ENCODE results near the gene IL16. TPM values are rescaled to one million over a fixed set of nuclear protein-coding genes. Genes with fewer than 3 reads are reported as not detected.

The IL16 gene
- total and polyA plus RNA-seq, 9 donors: 1.8 to 16.5 (median 9.0) TPM

DNA sequence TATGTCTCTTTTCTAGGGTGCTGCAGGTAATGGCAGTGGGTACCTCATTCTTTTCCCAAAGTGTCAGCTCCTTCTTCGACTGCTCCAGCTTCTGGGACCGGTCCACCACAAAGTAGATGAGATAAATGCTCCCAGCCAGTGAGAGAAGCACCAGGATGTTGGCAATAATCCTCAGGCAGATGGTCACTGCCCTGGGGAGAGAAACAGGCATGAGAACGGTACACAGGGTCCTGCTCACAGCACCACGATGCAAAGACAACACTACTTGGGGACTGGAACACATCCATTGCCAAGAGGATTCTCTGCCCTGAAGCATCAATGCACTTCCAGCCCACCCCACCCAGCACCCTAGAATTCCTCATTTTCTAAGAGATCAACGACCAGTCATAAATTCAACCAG is 155.0 kb downstream of the IL16 start:
- WGBS, 3 donors: 68 to 76% (median 71%) methylated on average over 5 of the region's 5 CpGs
- Histone ChIP-seq H3K27me3 (no peaks in the 10 kb centered on the region), H3K36me3 (no peaks in the 10 kb centered on the region), H3K9me3 (no peaks in the 10 kb centered on the region), H3K4me3 (no peak overlapping the region), H3K27ac (no peak overlapping the region), H3K4me1 (ENCODE audit: insufficient read depth) (no peaks in the 10 kb centered on the region)
- TF ChIP-seq POLR2A (IDR thresholded peaks at IDR 0.05): no peak
- TF ChIP-seq EP300 (IDR thresholded peaks at IDR 0.05): no peak
- TF ChIP-seq, protein P1, sequence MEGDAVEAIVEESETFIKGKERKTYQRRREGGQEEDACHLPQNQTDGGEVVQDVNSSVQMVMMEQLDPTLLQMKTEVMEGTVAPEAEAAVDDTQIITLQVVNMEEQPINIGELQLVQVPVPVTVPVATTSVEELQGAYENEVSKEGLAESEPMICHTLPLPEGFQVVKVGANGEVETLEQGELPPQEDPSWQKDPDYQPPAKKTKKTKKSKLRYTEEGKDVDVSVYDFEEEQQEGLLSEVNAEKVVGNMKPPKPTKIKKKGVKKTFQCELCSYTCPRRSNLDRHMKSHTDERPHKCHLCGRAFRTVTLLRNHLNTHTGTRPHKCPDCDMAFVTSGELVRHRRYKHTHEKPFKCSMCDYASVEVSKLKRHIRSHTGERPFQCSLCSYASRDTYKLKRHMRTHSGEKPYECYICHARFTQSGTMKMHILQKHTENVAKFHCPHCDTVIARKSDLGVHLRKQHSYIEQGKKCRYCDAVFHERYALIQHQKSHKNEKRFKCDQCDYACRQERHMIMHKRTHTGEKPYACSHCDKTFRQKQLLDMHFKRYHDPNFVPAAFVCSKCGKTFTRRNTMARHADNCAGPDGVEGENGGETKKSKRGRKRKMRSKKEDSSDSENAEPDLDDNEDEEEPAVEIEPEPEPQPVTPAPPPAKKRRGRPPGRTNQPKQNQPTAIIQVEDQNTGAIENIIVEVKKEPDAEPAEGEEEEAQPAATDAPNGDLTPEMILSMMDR (IDR thresholded peaks at IDR 0.05): no peak
- intact Hi-C loops (cut with DNase I): no loop called here
- no peak for DNase-seq

DNA sequence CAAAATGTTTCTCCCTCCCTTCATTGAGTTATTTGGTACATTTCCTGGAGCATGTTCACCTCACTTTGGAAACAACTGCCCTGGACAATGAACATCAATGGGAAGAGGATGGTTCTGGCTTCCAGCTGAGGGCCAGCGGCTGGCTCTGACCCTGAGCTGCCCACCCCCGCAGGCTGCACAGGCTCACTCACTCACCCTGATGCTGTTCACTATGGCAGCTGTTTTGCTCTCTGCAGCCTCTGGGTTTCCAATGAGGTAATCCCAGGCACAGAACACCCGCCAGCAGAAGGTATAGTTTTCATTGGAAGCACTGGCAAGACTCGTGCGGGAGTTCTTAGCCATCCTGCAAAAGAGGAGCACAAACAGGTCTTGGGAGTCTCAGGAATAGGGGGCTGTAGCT is 159.6 kb downstream of the IL16 start:
- no peak for DNase-seq
- no peaks in the 10 kb centered on the region for H3K4me1 ChIP-seq (ENCODE audit: insufficient read depth)
- no peak for TF ChIP-seq POLR2A (IDR thresholded peaks at IDR 0.05)
- H3K9me3 ChIP-seq: no peaks in the 10 kb centered on the region
- H3K27ac ChIP-seq: no peak overlapping the region
- no peak overlapping the region for H3K4me3 ChIP-seq
- WGBS, 3 donors: 76 to 82% (median 80%) methylated on average over 5 of the region's 5 CpGs
- intact Hi-C loops (cut with DNase I): no loop called here
- no peaks in the 10 kb centered on the region for H3K36me3 ChIP-seq
- H3K27me3 ChIP-seq: no peaks in the 10 kb centered on the region

DNA sequence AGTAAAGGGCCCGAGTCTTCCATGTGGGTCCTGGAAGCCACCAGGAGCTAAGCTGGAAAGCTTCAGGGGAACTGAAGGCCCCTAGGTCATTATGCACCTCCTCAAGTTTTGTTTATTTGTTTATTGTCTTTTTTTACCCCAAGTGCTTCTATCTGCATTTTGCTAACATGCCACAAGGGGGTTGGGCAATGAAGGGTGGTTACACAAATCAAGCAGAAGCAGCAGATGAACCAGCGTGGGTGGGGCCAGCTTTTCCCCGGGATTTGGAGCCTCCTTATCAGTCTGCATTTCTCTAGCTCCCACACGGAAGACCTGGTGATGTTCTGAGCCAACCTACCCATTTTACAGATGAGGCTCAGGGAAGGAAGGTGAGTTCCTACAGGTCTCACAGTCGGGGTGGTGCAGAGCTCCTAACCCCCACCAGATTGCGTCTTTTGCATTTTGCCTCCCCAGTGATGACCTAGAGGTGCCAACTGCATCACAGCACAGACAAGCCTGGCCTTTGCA is 160.6 kb downstream of the IL16 start:
- intact Hi-C loops (cut with DNase I): no loop called here
- 62 to 73% (median 67%) methylated on average over 6 of the region's 6 CpGs for WGBS, 3 donors
- Histone ChIP-seq H3K36me3 (no peaks in the 10 kb centered on the region), H3K27me3 (no peaks in the 10 kb centered on the region), H3K4me1 (ENCODE audit: insufficient read depth) (no peaks in the 10 kb centered on the region), H3K9me3 (no peaks in the 10 kb centered on the region), H3K4me3 (no peak overlapping the region), H3K27ac (no peak overlapping the region)
- TF ChIP-seq, protein P1 (IDR thresholded peaks at IDR 0.05): no peak
- TF ChIP-seq POLR2A (IDR thresholded peaks at IDR 0.05) (no peak), EP300 (IDR thresholded peaks at IDR 0.05) (no peak)
- DNase-seq: no peak

DNA sequence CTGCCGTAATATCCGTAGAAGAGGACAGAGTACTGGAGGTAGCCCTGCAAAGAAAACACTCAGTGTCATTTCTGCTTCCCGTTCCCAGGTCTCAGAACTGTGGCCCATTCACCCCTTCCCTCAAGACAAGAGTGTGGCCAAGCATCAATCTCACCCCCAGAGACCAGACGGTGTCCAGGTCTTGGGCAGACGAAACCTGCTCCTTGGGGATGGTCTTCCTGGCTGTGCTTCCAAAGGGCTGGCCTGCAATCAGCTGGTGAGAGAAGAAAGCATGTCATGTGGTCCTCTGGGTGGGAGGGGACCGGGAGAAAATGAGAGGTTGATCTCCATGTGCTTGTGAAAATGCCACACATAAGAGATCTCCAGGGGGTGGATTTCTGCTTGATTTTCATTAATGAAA is 161.6 kb downstream of the IL16 start:
- TF ChIP-seq POLR2A (IDR thresholded peaks at IDR 0.05) (no peak), EP300 (IDR thresholded peaks at IDR 0.05) (no peak)
- TF ChIP-seq, protein P1 (IDR thresholded peaks at IDR 0.05): no peak
- no peak overlapping the region for H3K27ac ChIP-seq
- no peaks in the 10 kb centered on the region for H3K36me3 ChIP-seq
- WGBS, 3 donors: 92 to 96% (median 95%) methylated on average over 6 of the region's 6 CpGs
- no peaks in the 10 kb centered on the region for H3K4me1 ChIP-seq (ENCODE audit: insufficient read depth)
- intact Hi-C loops (cut with DNase I): no loop called here
- DNase-seq: no peak
- no peaks in the 10 kb centered on the region for H3K9me3 ChIP-seq
- no peak overlapping the region for H3K4me3 ChIP-seq
- H3K27me3 ChIP-seq: no peaks in the 10 kb centered on the region

DNA sequence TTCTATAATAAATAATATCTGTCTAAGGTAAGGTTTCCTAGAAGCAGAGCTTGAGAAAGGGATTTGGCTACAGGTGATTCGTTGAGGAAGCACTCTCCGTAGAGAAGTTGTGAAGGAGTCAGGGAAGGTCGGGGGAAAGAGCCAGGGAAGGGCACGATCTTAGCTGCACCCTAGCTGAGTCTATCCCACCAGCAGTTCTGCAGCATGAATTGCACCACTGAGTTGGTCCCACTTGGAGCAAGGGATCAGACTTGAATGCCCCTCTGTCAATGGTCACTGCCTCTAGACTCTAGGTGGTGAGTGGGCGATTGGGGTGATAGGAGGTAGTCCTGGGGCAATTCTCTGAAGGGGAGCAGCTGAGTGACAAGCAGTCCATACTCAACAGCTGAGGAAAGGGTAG is 163.8 kb downstream of the IL16 start:
- Histone ChIP-seq H3K9me3 (no peaks in the 10 kb centered on the region), H3K4me3 (no peak overlapping the region), H3K27me3 (no peaks in the 10 kb centered on the region), H3K27ac (no peak overlapping the region), H3K36me3 (no peaks in the 10 kb centered on the region), H3K4me1 (ENCODE audit: insufficient read depth) (peaks cover 2% of the 10 kb centered on the region)
- intact Hi-C loops (cut with DNase I): no loop called here
- DNase-seq: no peak
- WGBS, 3 donors: 91 to 93% (median 92%) methylated on average over 5 of the region's 5 CpGs
- TF ChIP-seq POLR2A (IDR thresholded peaks at IDR 0.05) (no peak), EP300 (IDR thresholded peaks at IDR 0.05) (no peak)
- TF ChIP-seq, protein P1 (IDR thresholded peaks at IDR 0.05): no peak
